Mammary epithelial cell (primary cell): ENCODE data around the gene ZNF182.

Experiments
- CTCF ChIP-seq, 2 donors: IDR thresholded peaks in 1 of 2; conservative IDR thresholded peaks in 1 of 2; 2 replicates each; pipeline ENCODE4 v1.5.1; 2011 to 2012; ENCODE audit warnings: inconsistent platforms in 2 of 2, low read length in 2 of 2, mild to moderate bottlenecking in 2 of 2, control low read depth in 1 of 2, low read depth in 1 of 2; ENCODE audit not compliant: insufficient read depth in 1 of 2; ENCODE audit errors: extremely low read depth in 1 of 2
- EZH2 ChIP-seq: IDR thresholded peaks from 2 replicates; pipeline ENCODE4 v1.6.1; 2012; ENCODE audit warnings: low read length, inconsistent platforms, borderline replicate concordance

- no peak for TF ChIP-seq CTCF (conservative IDR thresholded peaks at IDR 0.05 in 1 of 2, IDR thresholded peaks at IDR 0.05 in 1 of 2; ENCODE audit: extremely low read depth in 1 of 2, insufficient read depth in 1 of 2, low read depth in 1 of 2, low read length in 2 of 2)
- TF ChIP-seq EZH2, result no peak
These were observed 69.8 kb downstream of the ZNF182 start for GRCh38 chrX:47933946-47934345.
